NCI-H2171 (cell line): ENCODE results near the gene RSAD1.
A peak's percentile ranks its signal among the peaks of the same experiment; 100 is the strongest.

Experiments used
- DNase-seq: peaks from one replicate; lab custom pipeline; 2025; lab: John Stamatoyannopoulos, UW

The RSAD1 gene

DNA sequence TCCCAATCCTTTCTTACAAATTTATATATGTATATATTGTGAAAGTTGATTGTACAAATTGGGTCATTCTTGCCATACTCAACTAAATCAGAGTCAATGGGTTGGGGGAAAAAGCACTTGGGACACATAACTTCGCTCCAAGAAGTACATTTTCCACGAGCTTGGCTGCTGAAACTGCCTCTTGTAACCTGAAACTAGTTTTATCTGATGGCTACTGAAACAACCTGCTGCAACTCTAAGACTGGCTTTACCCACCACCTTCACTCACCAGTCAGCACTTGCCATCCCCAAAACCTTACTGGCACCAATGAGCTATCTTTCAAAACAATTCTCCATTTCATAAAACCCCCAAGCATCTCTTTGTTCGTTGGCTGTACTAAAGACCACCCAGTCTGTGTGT is 15.1 kb downstream of the RSAD1 start:
- DNase-seq = no peak

DNA sequence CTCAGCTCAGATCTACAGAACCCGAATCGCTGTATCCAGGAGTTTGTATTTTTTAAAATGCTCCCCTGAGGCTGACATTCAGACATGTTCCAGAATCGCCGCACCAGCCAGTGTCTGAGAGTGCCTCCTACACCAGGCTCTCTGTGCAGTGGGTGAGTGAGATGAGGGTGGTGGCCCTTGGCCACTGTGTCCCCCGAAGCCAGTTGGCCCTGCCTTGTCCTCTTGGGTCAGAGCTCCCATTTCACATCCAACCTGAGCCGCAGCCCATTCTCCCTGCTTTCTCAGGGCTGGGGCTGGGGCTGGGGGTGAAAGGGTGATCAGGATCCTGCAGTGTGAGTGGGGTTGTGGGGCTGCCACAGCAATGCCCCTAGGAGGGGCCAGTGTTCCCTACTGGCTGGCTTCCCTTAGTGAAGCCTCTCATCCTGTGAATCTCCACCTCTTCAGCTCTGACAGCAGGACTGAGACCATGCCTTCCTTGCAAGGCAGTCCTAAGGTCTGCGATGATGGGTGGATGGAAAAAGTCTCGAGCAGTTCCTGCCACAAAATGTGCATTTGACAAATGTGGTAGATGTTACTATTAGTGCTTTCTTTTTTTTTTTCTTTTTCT is 16.7 kb downstream of the RSAD1 start:
- DNase-seq = no peak

DNA sequence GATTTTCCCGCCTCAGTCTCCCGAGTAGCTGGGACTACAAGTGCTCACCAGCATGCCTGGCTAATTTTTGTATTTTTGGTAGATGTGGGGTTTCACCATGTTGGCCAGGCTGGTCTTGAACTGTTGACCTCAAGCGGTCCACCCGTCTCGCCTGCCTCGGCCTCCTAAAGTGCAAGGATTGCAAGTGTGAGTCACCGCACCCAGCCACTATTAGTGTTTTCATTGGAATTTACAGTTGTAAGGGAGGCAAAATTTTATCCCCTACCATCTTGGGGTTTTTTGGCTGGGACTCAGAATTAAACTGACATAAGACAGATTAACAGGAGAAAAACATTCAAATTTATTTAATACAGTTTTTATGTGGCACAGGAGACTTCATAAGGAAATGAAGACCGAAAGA is 17.3 kb downstream of the RSAD1 start:
- DNase-seq = no peak

DNA sequence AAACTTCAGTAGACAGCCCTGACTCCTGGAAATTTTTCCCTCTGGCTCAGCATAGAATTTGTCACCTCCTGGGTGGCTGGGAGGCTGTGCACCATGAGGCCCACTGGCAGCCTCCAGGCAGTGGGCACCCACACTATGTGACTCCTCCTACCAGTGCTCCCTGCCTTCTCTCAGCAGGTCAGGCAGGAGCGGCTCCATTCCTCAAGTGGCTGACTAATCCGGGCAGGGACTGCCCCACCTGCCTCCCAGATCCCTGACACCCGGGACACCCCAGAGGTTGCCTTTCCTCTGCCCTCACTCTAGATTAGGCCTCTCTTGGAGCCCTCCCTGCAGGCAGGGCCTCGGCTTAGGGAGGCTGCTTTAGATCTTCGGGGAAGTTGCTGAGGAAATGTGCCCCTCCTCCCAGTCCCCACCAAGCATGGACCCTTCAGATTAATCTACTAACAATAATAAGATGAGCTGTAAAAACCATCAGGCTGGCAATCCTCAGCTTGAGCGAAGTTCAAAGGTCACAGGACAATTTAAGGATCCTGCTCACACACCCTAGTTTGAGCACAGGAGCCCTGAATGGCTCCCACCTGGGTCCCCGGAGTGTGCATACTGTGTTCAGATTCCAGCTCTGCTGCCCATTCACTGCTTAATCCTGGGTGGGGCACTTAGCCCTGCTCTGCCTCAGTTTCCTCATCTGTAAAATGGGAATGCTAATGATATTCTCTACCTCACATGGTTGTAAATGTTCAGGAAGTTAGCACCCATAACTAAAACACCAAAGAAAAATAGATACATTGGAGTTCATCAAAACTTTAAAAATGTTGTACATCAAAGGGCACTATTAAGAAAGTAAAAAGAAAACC is 19.6 kb downstream of the RSAD1 start:
- DNase-seq = no peak

DNA sequence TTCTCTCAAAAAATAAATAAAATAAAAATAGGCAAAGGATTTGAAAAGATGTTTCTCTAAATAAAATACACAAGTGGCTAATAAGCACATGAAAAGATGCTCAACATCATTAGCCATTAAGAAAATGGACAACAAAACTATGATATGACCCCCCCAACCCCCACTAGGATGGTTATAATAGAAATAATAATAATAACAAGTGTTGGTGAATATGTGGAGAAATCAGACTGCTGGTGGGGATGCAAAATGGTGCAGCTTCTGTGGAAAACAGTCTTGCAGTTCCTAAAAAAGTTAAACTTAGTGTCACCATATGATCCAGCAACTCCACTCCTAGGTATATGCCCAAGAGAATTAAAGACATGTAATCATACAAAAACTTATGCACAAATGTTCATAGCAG is 20.6 kb downstream of the RSAD1 start:
- no peak for DNase-seq

DNA sequence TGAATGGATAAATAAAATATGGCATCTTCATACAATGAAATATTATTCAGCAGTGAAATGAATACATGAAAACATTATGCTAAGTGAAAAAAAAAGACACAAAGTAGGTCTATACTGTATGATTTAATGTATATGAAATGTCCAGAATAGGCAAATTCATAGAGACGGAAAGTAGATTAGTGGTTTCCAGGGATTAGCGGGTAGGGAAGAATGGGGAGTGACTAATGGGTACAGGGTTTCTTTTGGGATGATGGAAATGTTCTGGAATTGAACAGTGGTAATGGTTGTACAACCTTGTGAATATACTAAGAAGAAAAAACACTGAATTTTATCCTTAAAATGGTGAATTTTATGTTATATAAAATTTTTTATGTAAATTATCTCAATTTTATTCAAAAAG is 21.1 kb downstream of the RSAD1 start:
- DNase-seq = no peak

DNA sequence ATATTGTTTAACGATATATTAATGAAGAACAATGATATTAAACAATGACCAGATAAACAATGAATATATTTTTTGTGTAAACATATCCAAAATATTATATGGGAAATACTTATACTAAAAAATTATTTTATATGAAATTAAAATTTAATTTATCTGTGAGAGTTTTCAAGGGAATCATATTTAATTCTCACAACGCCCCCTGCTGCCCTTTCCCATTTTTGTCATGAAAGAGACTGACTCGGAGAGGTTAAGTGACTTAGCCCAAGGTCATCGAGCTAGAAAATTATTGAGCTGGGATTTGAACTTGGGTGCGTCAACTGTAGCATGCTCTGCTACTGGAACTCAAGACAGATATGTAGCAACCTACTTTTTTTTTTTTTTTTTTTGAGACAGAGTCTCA is 22.4 kb downstream of the RSAD1 start:
- no peak for DNase-seq

DNA sequence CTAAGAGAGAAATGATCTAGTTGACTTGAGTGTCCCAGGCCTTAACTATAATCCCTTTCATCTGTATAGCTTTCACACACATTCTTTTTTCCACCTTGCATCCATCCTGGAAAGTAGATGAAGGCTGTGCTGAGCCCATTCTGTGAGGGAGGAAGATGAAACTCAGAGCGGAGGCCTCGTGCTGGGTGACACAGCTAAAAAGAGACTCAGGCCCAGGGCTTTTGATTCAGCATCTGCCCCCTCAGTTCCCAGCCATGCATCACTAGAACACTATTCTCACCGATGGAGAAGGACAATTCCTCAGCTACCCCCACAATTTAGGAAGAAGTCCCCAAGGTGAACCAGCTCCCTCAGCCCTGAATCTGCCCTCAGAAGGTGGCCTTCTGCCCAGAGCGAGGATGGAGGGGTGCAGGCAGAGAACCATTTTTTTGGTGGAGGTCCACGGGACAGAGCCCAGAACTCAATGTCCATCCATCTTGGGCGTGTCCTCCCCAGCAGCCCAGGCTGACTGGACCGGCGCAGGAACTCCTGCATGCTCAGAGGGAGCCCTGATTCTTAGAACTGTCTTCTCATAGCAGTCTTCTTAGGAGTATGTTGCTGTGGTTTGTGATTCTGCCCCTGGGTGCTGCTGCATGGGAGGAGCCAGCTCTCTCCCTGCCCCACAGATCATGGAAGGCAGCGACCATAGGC is 23.8 kb downstream of the RSAD1 start:
- DNase-seq = no peak

DNA sequence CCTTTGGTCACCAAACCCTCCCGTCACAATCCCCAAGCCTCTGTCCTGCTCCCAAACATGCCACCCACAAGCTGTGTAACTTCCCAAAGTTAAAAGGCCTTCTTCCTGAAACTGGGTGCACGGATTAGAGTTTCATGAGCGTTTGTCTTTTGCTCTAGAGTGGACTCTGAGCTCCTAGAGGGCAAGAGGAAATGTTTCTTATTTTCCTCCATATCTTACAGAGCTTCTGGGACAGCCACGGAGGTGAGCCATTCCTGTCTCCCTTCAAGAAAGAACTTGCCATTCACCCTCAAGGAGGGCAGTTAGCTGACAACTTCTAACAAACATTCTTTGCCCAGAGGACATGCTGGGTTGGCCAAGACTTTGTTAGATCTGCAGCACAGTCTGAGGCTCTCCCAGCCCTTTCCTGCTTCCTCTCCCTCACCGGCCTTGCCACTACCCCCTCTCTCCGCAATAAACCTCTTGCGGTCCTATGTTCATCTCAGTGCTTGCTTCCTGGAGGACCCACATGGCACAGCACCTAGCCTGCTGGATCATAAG is 27.0 kb downstream of the RSAD1 start:
- DNase-seq = no peak

DNA sequence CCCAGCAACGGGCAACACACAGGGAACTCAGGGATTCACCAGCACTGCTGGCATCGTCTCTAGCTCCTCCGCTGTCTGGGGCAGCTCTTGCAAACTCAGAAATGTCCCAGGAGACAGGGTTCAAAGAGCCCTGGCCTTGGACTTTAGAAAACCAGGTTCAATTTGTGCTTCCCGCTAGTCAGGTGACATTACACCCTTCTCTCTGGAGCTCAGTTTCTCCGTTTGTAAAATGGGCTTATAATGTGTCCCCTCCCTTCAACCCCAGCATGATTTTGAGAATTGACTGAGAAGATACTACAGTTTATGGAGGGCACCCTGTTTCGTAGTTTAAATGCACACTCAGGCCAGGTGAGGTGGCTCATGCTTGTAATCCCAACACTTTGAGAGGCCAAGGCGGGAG is 27.6 kb downstream of the RSAD1 start:
- DNase-seq = no peak

DNA sequence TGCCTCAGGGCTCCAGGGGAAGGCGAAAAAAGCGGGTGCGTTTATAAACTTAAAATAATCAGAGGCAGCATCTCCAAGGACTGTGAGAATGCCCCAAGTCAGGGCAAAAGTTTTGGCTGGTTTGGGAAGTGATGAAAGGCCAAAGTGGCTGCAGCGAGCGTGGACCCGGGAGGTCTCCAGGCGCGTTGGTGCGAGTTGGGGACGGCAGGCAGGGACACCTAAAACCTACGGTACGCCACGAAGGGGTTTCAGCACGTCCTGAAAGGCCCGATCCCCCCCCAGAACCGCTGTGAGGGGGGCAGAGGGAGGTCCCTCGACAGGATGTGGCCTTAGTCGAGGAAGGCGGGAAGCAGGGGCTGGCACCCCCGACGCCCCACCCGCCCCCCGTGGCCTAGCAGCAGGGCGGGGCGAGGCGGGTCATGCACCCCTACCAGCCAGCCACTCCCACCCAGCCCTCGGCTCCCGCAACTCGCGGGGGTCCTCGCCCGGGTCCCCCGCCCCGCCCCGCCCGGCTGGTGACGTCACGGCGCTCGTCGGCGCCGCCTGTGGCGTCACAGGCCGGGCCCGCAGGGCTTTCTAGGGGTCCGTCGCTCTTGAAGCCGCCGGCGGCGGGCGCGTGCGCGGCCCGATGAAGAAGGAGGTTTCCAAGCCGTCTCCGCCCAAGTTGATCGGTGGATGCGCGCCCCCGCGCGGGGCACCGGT is 29.4 kb downstream of the RSAD1 start, which contains the start of gene MYCBPAP:
Gene MYCBPAP, plus strand, starts transcription at position 569 of the 702 bp plus-strand sequence. CDS start 236 bp downstream, outside the sequence.
- no peak for DNase-seq

DNA sequence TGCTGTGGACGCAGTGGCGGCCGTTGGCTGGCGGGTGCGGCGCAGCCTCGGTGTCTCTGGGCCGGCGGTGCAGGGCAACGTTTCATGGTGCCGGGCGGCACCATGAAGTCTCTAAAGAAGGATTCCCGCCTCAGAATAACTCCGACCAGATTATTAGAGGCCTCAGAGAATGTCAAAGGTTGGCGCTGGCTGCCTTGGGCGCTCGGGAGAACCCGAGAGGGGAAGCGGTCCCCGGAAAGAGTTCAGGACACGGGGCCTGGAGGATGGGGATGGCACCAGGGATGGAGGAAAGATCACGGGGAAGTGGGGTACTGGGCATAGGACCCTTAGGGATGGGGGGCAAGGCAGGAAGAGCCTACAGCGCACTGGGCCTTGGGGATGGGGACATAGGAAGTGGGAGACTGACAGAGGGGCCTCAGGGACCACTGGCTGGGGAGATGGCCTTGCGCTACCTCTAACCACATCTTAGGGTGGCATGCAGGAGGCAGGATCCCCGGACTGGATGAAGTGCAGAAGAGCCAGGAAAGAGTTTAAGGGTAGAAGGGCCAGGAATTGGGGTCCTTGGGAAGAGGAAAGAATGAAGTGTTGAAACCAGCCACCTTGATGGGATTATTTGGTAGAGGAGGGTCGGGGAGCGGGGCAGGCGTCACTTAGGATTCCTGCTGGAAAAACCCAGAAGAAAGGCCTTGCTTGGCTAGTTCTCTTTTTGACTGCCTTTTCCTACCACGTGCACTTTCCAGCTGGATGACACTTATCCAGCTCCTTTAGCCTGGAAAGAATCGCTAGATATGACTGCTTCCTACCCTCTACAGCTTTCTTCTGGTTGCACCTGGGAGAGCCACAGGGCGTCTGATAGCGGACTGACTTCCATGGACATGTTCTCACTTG is 30.2 kb downstream of the RSAD1 start:
- DNase-seq = no peak

DNA sequence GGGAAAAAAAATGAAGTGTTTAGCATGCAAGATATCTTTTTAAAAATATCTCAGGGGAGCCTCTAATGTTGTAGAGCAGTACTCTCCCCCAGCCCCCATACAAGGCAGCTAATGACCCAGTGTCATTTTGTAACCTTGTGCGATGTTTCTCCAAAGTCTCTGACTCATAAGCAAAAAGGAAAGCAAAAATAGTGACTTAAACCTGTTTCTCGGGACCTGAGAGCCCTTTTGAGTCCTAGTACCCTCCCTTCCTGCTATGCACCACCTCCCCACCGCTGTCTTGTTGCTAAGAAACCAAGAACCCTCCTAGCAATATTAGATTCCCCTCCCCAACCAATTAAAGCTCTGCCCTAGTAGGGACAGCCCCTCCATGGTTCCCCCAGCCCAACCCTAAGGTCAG is 32.4 kb downstream of the RSAD1 start:
- DNase-seq = no peak

DNA sequence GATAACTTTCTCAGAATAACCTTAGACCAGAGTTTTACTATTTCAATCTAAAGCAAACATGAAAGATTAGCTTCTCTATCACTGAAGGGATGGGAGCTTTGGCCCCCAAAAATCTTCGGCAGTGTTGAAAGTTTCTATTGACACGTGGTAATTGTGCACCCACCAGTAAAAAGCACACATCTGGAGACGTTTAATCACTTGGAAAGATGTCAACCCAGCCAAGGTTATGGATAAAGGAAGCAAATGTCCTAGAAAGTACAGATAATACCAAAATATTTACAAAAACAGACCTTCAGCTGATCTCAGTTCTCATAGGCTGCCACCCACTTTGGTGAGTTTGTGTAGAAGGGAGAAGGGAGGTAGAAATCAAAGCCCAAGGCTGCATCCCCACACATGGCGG is 34.8 kb downstream of the RSAD1 start:
- no peak for DNase-seq

DNA sequence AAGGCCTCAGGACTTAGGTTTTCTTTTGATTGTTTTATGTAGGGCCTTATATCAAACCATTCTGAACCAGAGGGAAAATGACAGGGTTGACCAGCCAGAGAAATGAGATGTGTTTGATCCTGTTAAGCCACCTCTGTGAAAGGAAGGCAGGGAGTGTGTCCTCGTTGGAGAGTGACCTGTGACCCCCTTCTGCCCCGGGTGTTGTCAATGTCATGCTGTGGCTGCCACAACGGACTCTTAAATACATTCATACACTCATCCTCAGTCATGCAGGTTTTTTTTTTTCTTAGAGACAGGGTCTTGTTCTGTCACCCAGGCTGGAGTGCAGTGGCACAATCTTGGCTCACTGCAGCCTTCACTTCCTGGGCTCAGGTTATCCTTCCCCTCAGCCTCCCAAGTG is 35.7 kb downstream of the RSAD1 start:
- no peak for DNase-seq

DNA sequence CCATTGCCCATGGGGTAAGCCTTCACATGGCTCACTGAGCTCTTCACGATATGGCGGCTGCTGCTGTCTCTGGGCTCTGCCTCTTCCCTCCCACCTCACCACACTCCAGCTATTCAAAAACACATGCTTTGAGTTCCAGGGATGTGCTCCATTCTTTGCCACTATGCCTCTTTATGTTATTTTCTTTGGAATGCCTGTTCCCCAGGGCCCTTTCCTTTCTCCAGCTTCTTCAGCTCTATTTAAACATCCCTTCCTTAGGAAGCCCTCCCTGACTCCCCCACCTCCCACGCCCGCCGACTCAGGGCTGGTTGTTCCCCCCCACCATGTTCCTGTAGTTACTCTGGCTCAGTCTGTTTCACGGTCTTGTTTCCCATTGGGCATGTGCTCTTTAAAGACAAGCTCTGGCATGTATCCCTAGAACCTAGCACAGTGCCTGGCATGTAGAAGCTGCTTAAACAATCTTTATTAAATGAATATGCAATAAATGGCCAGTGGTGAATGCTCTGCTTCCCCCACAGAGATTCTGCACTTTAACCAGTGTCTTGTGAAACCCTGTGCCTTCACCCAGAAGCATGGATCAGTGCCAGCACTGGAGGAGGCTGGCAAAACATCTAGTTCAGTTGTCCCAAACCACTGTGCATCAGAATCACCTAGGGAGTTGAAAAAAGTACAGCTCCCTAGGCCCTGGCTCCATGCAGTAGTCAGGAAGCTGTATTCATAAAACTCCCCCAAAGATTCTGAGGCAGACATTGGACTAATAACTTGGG is 36.5 kb downstream of the RSAD1 start:
- no peak for DNase-seq

DNA sequence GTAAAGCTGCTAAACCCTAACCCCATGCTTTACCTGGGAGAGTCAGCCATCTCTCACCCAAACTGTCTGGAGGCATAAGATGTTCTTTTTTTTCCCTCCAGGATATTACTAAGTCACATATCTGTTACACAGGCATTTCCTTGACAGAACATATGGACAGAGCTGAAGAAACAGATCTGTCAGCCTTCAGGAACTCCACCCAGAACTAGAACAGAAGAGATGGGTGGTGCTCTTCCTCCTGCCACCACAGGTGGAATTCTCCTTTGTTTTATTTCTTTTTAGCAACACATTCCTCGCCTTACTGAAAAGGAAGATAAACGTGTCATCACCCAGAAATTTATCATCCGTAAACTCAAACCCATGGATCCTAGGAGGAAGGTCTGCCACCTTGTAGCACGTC is 38.4 kb downstream of the RSAD1 start:
- no peak for DNase-seq

DNA sequence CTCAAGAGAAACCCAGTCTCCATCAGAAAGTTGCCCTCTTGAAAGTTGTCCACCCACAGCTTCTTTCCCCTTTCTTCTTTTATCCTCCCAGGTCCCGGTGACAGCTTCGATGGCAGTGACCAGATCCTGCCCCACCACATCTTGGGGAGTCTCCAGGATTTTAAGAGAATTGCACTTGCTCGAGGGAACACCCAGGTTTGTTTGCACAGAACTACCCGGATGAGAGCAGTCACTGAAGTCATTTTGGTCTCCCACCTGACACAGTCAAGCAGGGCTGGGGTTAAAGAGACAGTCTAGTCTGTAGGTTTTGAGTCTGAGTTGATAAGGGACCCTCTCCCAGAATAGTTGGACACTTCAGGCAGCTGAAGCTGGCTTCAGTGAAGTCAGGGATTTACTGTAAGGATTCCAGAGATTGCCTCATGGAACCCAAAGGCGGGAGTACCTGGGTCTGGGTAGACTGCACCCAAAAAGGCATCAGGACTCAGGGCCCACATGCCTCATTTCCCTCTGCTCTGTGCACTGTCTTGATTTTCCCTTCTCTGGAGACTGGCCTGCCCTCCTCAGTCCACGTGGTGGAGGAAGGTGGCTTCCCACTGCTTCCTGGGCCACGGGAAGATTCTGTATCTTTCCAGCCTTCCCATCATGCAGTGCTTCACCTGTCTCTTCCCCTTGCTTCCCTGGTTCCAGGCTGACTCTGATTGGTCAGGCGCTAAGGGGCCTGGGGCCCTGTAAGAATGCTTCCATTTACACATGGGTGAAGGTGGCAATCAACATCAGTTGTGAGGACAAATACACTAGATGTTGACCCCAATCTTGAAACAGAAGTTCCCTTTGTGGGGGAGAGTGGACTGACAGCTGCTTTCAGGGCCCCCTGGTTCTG is 39.1 kb downstream of the RSAD1 start:
- no peak for DNase-seq

DNA sequence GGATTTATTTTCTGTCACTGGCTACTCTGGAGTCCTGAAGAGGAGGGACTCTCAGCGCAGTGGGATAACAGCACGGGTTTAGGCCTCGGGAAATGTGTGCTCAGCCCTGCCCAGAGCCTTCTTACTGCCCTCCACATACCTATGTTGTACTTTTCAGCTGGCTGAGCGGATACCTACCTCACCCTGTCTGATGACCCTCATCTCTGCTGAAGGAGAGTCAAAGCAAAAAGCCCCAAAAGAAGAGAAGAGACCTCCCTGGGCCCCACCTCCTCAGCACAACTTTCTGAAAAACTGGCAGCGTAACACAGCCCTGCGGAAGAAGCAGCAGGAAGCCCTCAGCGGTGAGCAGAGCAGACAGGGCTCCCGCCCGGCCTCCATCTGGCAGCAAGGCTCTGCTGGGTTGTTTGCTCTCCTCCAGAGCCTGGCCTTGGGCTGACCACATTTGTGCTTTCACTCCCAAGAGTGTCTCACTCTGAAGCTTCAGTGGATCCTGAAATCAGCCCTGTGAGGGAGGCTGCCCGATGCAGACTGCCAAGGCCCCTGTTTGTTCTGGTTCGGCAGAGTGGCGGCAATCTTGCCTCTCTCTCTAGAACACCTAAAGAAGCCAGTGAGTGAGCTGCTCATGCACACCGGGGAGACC is 39.8 kb downstream of the RSAD1 start:
- DNase-seq = peak; percentile 26
